Upper lobe of left lung (tissue), 4 donors: ENCODE results near the gene TSSK6.

ENCODE experiments used
- CTCF ChIP-seq, 6 experiments: fragments of 450-650 bp in 4 of 6; fragments of 200-600 bp in 2 of 6; sonication (generic) in 2 of 6; IDR thresholded peaks; one replicate each; pipeline ENCODE4 v1.5.1; 2016 to 2019; ENCODE audit warnings: antibody characterized with exemption in 6 of 6
- POLR2AphosphoS5 ChIP-seq, 2 donors: sonication (generic); formaldehyde crosslinking; IDR thresholded peaks; one replicate each; pipeline ENCODE4 v1.5.1; 2017; ENCODE audit warnings: antibody characterized with exemption in 2 of 2

GRCh38 chr19:19517235-19517619 is 1.9 kb upstream of the TSSK6 start:
- TF ChIP-seq CTCF (IDR thresholded peaks at IDR 0.05) (no peak), POLR2AphosphoS5 (IDR thresholded peaks at IDR 0.05) (no peak)
